Stimulated activated CD4-positive, alpha-beta T cell treated with anti-CD3 and anti-CD28 coated beads, TNF-alpha, amount 100 ng/mL, for 24 hours (primary cell): ENCODE results near the gene POGLUT2.

Experiments
- DNase-seq, 3 experiments: peaks; one replicate each; pipeline ENCODE4 v3.0.0-alpha.2; 2020; ENCODE audit warnings: low read depth in 3 of 3

Gene POGLUT2

GRCh38 chr13:102798581-102799425, at the start of gene POGLUT2, which contains the start of gene BIVM:
POGLUT2 (minus strand) TSS chr13:102798976; CDS start chr13:102798670, 306 bp downstream.
BIVM (plus strand) TSS chr13:102799119; CDS start chr13:102807268, 8,149 bp downstream.
- peak; percentile 60 to 85 (median 62) for DNase-seq

- DNase-seq: no peak
Observed at GRCh38 chr13:102847272-102848234, 48.8 kb upstream of the POGLUT2 start.

GRCh38 chr13:102846261-102847015, 47.7 kb upstream of the POGLUT2 start:
- peak in 2 of 3 experiments; percentile 13 to 39 for DNase-seq

- peak; percentile 91 to 97 (median 92) for DNase-seq
Observed at GRCh38 chr13:102845630-102846260, 47.0 kb upstream of the POGLUT2 start, which contains the start of gene ERCC5. ERCC5 (plus strand) TSS chr13:102846032; CDS start chr13:102846267, 235 bp downstream.

- DNase-seq: no peak
Observed at GRCh38 chr13:102845289-102845629, 46.5 kb upstream of the POGLUT2 start.

- DNase-seq: no peak
Observed at GRCh38 chr13:102839462-102839861, 40.7 kb upstream of the POGLUT2 start.

- no peak for DNase-seq
Observed at GRCh38 chr13:102838982-102839381, 40.2 kb upstream of the POGLUT2 start.

GRCh38 chr13:102838273-102838672, 39.5 kb upstream of the POGLUT2 start:
- no peak for DNase-seq

- DNase-seq: no peak
Observed at GRCh38 chr13:102836471-102836870, 37.7 kb upstream of the POGLUT2 start.

- DNase-seq: no peak
Observed at GRCh38 chr13:102830646-102831045, 31.9 kb upstream of the POGLUT2 start.

GRCh38 chr13:102825921-102826706, 27.3 kb upstream of the POGLUT2 start:
- DNase-seq: no peak

GRCh38 chr13:102825400-102825799, 26.6 kb upstream of the POGLUT2 start:
- DNase-seq: no peak

- DNase-seq: no peak
Observed at GRCh38 chr13:102817907-102818306, 19.1 kb upstream of the POGLUT2 start.

- DNase-seq: no peak
Observed at GRCh38 chr13:102817241-102817640, 18.5 kb upstream of the POGLUT2 start.

- DNase-seq: no peak
Observed at GRCh38 chr13:102816708-102817107, 17.9 kb upstream of the POGLUT2 start.

GRCh38 chr13:102815788-102816187, 17.0 kb upstream of the POGLUT2 start:
- no peak for DNase-seq

- DNase-seq: no peak
Observed at GRCh38 chr13:102814793-102815192, 16.0 kb upstream of the POGLUT2 start.

GRCh38 chr13:102814025-102814607, 15.3 kb upstream of the POGLUT2 start:
- no peak for DNase-seq

GRCh38 chr13:102812611-102813287, 14.0 kb upstream of the POGLUT2 start:
- no peak for DNase-seq
